ENCODE measurements around the gene SRRD. TPM values are rescaled to one million over a fixed set of nuclear protein-coding genes. Genes with fewer than 3 reads are reported as not detected.

Gene SRRD
- total RNA-seq, 4 donors from 2014 or later, result 3.0 to 11.4 (median 6.2) TPM

GRCh38 chr22:26536762-26537134 lies 53.1 kb downstream of the SRRD start:
- DNase-seq, result no peak
- H3K9me3 ChIP-seq, result no peaks in the 10 kb centered on the region
- H3K4me1 ChIP-seq, result no peaks in the 10 kb centered on the region
- H3K27ac ChIP-seq, result no peak overlapping the region
- H3K36me3 ChIP-seq, result peaks cover 0 to 4% (median 0%) of the 10 kb centered on the region in 4 donors
- no peaks in the 10 kb centered on the region for H3K27me3 ChIP-seq
- 95 to 100% methylated on average over 1 to 3 of the region's 3 CpGs for WGBS, 2 donors (ENCODE audit: low coverage in 1 of 2)
- TF ChIP-seq CTCF (IDR thresholded peaks at IDR 0.05) (no peak), EP300 (IDR thresholded peaks at IDR 0.05; ENCODE audit: low read depth) (no peak), POLR2A (IDR thresholded peaks at IDR 0.05) (no peak), POLR2AphosphoS5 (IDR thresholded peaks at IDR 0.05) (no peak)
- H3K4me3 ChIP-seq, result no peak overlapping the region
- intact Hi-C loops (cut with DNase I; ENCODE audit: low total_unique reads) (no loop called here), in situ Hi-C loops (cut with MboI; ENCODE audit: low pct_ligation_motif_present in 1 of 4, low pct_unique_long_range_greater_than_20kb in 1 of 4, low sequenced_read_pairs in 3 of 4) (no loop called here)

- TF ChIP-seq POLR2AphosphoS5 (IDR thresholded peaks at IDR 0.05) (no peak), EP300 (IDR thresholded peaks at IDR 0.05; ENCODE audit: low read depth) (no peak), CTCF (IDR thresholded peaks at IDR 0.05) (no peak), POLR2A (IDR thresholded peaks at IDR 0.05) (no peak)
- intact Hi-C loops (cut with DNase I; ENCODE audit: low total_unique reads) (no loop called here), in situ Hi-C loops (cut with MboI; ENCODE audit: low pct_ligation_motif_present in 1 of 4, low pct_unique_long_range_greater_than_20kb in 1 of 4, low sequenced_read_pairs in 3 of 4) (no loop called here)
- Histone ChIP-seq H3K4me1 (no peaks in the 10 kb centered on the region), H3K4me3 (no peak overlapping the region), H3K27ac (no peak overlapping the region), H3K36me3 (no peaks in the 10 kb centered on the region), H3K27me3 (no peaks in the 10 kb centered on the region), H3K9me3 (no peaks in the 10 kb centered on the region)
- DNase-seq, result no peak
- WGBS, 2 donors (ENCODE audit: low coverage in 1 of 2), result 98% methylated on average over 2 of the region's 2 CpGs; no CpG with 5 or more reads in 1 of the 2 donors
Observed at GRCh38 chr22:26540119-26540518, 56.4 kb downstream of the SRRD start.

GRCh38 chr22:26541167-26541819 lies 57.6 kb downstream of the SRRD start:
- Histone ChIP-seq H3K27me3 (no peaks in the 10 kb centered on the region), H3K4me1 (no peaks in the 10 kb centered on the region), H3K9me3 (no peaks in the 10 kb centered on the region), H3K4me3 (no peak overlapping the region), H3K27ac (no peak overlapping the region), H3K36me3 (no peaks in the 10 kb centered on the region)
- 99% methylated on average over 22 of the region's 47 CpGs; no CpG with 5 or more reads in 1 of the 2 donors for WGBS, 2 donors (ENCODE audit: low coverage in 1 of 2)
- intact Hi-C loops (cut with DNase I; ENCODE audit: low total_unique reads), result no loop called here
- DNase-seq, result no peak
- TF ChIP-seq POLR2AphosphoS5 (IDR thresholded peaks at IDR 0.05) (no peak), POLR2A (IDR thresholded peaks at IDR 0.05) (no peak), CTCF (IDR thresholded peaks at IDR 0.05) (no peak), EP300 (IDR thresholded peaks at IDR 0.05; ENCODE audit: low read depth) (no peak)
- in situ Hi-C loops (cut with MboI; ENCODE audit: low pct_ligation_motif_present in 1 of 4, low pct_unique_long_range_greater_than_20kb in 1 of 4, low sequenced_read_pairs in 3 of 4), result no loop called here

- H3K36me3 ChIP-seq, result no peaks in the 10 kb centered on the region
- H3K4me3 ChIP-seq, result no peak overlapping the region
- no peak for TF ChIP-seq POLR2A (IDR thresholded peaks at IDR 0.05)
- no peak for TF ChIP-seq CTCF (IDR thresholded peaks at IDR 0.05)
- TF ChIP-seq POLR2AphosphoS5 (IDR thresholded peaks at IDR 0.05), result no peak
- TF ChIP-seq EP300 (IDR thresholded peaks at IDR 0.05; ENCODE audit: low read depth), result no peak
- H3K9me3 ChIP-seq, result no peaks in the 10 kb centered on the region
- WGBS, 2 donors (ENCODE audit: low coverage in 1 of 2), result 67 to 70% methylated on average over 1 to 3 of the region's 3 CpGs
- no peak overlapping the region for H3K27ac ChIP-seq
- in situ Hi-C loops (cut with MboI; ENCODE audit: low pct_ligation_motif_present in 1 of 4, low pct_unique_long_range_greater_than_20kb in 1 of 4, low sequenced_read_pairs in 3 of 4), result no loop called here
- DNase-seq, result no peak
- H3K4me1 ChIP-seq, result no peaks in the 10 kb centered on the region
- H3K27me3 ChIP-seq, result no peaks in the 10 kb centered on the region
- intact Hi-C loops (cut with DNase I; ENCODE audit: low total_unique reads), result no loop called here
Observed at GRCh38 chr22:26542831-26543230, 59.2 kb downstream of the SRRD start.

Other genes starting within 250 kb of the SRRD start
- gene ASPHD2, start 54.6 kb upstream of the SRRD start, total RNA-seq, result 1 to 10 TPM in 2 of 4 donors, under 1 TPM in 2; 0.20 to 2.2 (median 1.2) TPM
- 10 to 100 TPM; 29.1 to 51.2 (median 37.2) TPM for gene HPS4, start 94 bp upstream of the SRRD start, total RNA-seq
- 10 to 100 TPM in 3 of 4 donors, 1 to 10 TPM in 1; 5.2 to 33.7 (median 31.1) TPM for gene TFIP11, start 28.6 kb downstream of the SRRD start, total RNA-seq
- 10 to 100 TPM; 14.3 to 35.6 (median 26.8) TPM for gene TPST2, start 106.3 kb downstream of the SRRD start, total RNA-seq
- 1 to 10 TPM in 2 of 4 donors, not detected in 2; 1.1 to 6.4 TPM for gene CRYBB1, start 134.2 kb downstream of the SRRD start, total RNA-seq
- not detected for gene CRYBA4, start 138.1 kb downstream of the SRRD start, total RNA-seq
- gene MIAT, start 173.7 kb downstream of the SRRD start, total RNA-seq, result 10 to 100 TPM in 1 of 4 donors, 1 to 10 TPM in 2, under 1 TPM in 1; 1.00 to 17.1 (median 3.0) TPM